H7 (cell line): ENCODE measurements around the gene LYSMD4. TPM values are rescaled to one million over a fixed set of nuclear protein-coding genes. Genes with fewer than 3 reads are reported as not detected.

Experiments
- DNase-seq: peaks from one replicate; pipeline ENCODE4 v3.0.0; 2012
- H3K27me3 ChIP-seq: 2 replicates; pipeline ENCODE4 v1.6.0; 2011; ENCODE audit warnings: mild to moderate bottlenecking, low read length; ENCODE audit not compliant: control insufficient read depth, insufficient read depth
- H3K36me3 ChIP-seq: replicated peaks from 2 replicates; pipeline ENCODE4 v1.5.1; 2011; ENCODE audit warnings: low read length; ENCODE audit not compliant: control insufficient read depth, insufficient read depth
- H3K4me3 ChIP-seq: 2 replicates; pipeline ENCODE4 v1.5.1; 2011; ENCODE audit warnings: low read depth, mild to moderate bottlenecking, control low read depth, low read length, moderate library complexity; ENCODE audit not compliant: insufficient read depth
- total RNA-seq: library from RNA; depleted of rRNA; stranded (reverse); fragments of >200 nt; shearing (Covaris generic); gene quantifications from 2 replicates; pipeline ENCODE4 v1.2.3, GENCODE V29; 2014

LYSMD4 gene
- total RNA-seq, 1 experiment from 2014 or later = 6.4 TPM

GRCh38 chr15:99706557-99707303 lies 26.5 kb downstream of the LYSMD4 start:
- no peaks in the 10 kb centered on the region; the same call in 1 of the 2 replicates for H3K36me3 ChIP-seq
- no peak for DNase-seq
- H3K27me3 ChIP-seq = no peaks in the 10 kb centered on the region
- no peak overlapping the region for H3K4me3 ChIP-seq

DNA sequence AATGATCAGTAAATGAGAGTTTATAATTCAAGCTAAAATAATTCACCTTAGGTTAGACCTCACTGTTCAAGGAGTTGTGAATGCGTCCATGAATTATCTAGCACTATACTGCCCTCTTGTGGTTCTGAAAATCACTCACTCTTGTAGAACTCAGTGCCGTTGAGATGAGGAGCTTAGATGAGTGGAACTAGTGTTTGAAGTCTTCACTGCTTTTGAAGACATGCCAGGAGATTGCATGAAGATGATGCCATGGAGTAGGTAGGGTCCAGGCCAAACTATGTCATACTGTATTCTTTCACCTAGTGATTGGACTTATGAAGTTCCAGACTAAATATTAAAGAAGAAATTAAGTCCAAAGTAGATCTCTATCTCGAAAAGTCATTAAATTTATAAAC lies 28.8 kb downstream of the LYSMD4 start:
- no peak overlapping the region for H3K4me3 ChIP-seq
- H3K36me3 ChIP-seq = no peaks in the 10 kb centered on the region
- peak; percentile 62 for DNase-seq
- no peaks in the 10 kb centered on the region for H3K27me3 ChIP-seq

GRCh38 chr15:99703603-99704443 lies 29.4 kb downstream of the LYSMD4 start:
- DNase-seq = no peak
- Histone ChIP-seq H3K4me3 (no peak overlapping the region), H3K27me3 (no peaks in the 10 kb centered on the region), H3K36me3 (no peaks in the 10 kb centered on the region)

- no peak for DNase-seq
These were observed 30.2 kb downstream of the LYSMD4 start for GRCh38 chr15:99702895-99703602.

DNA sequence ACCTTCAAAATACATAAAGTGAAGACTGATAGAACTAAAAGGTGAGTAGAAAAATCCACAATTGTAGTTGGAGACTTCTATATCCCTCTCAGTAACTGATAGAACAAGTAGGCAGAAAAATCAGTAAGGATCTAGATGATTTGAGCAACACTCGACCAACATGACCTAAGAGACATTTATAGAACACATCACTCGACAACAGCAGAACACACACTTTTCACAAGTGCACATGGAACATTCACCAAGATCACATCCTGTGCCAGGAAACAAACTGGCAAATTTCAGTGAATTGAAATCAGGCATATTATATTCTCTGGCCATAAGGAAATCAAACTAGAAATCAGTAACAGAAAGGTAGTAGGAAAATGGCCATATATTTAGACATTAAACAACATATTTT lies 37.1 kb downstream of the LYSMD4 start:
- no peak for DNase-seq
- no peak overlapping the region for H3K4me3 ChIP-seq
- H3K36me3 ChIP-seq = peaks cover 4% of the 10 kb centered on the region
- H3K27me3 ChIP-seq = no peaks in the 10 kb centered on the region

More at GRCh38 chr15:99702895-99703602, 30.2 kb downstream of the LYSMD4 start:
- H3K27me3 ChIP-seq = no peaks in the 10 kb centered on the region
- H3K36me3 ChIP-seq = no peaks in the 10 kb centered on the region
- H3K4me3 ChIP-seq = no peak overlapping the region

DNA sequence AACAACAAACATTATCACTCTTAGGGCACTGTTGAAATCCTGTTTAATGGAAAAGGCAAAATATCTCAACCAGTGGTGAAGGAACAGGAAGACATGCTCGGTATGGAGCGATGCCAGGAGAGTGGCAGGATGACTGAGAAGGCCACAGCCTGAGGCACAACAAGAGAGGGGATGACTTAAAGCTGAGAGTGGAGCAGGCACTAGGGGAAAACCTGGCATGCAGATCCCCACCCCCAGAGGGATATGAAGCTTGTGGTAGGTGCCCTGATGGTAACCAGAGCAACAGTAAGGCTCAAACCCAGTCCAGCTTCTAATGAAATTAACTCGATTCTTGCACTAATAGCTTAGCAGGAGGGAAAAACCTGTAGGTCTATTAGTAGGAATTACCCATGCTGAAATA lies 40.4 kb downstream of the LYSMD4 start:
- Histone ChIP-seq H3K4me3 (no peak overlapping the region), H3K27me3 (no peaks in the 10 kb centered on the region), H3K36me3 (peaks cover 4% of the 10 kb centered on the region)
- DNase-seq = no peak

DNA sequence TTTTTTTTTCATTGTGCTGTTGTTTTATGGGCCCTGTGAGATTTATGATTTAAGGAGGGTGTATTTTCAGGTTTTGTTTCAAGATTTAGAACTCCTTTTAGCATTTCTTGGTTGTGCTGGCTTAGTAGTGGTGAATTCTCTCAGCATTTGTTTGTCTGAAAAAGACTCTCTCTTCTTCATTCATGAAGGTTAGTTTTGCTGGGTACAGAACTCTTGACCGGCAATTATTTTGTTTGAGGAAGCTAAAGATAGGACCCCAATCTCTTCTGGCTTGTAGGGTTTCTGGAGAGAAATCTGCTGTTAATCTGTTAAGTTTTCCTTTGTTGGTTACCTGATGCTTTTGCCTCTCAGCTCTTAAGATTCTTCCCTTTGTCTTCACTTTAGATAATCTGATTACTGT lies 46.9 kb downstream of the LYSMD4 start:
- DNase-seq = no peak
- H3K4me3 ChIP-seq = no peak overlapping the region
- H3K27me3 ChIP-seq = no peaks in the 10 kb centered on the region
- no peaks in the 10 kb centered on the region; the same call in 1 of the 2 replicates for H3K36me3 ChIP-seq

DNA sequence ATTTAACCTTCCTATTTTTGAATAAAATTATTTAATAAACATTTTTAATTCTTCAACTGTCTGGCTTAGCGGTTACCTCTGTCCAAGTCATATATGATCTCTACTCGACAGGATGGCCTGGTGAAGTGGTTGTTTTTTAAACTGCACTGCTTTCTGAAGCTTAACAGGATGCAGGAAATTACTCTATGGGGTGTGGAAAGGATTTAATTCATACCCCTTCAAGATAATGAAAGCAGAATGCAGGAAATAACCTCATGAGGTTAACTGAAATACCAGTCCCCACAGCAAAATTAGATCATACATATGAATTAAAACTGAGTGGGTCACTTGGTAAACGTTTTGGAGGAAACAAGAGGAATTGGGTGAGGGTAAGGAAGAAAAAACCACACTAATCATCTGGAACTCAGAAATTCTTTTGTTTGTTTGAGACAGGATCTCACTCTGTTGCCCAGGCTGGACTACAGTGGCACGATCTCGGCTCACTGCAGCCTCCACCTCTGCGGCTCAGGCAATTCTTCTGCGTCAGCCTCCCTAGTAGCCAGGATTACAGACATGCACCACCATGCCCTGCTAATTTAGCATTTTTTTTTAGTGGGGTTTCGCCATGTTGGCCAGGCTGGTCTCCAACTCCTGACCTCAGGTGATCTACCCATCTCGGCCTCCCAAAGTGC lies 50.1 kb downstream of the LYSMD4 start:
- DNase-seq = no peak
- H3K27me3 ChIP-seq = no peaks in the 10 kb centered on the region
- H3K4me3 ChIP-seq = no peak overlapping the region
- no peaks in the 10 kb centered on the region; the same call in none of the 2 replicates for H3K36me3 ChIP-seq

- DNase-seq = no peak
These were observed 50.8 kb downstream of the LYSMD4 start for GRCh38 chr15:99682455-99682854.

DNA sequence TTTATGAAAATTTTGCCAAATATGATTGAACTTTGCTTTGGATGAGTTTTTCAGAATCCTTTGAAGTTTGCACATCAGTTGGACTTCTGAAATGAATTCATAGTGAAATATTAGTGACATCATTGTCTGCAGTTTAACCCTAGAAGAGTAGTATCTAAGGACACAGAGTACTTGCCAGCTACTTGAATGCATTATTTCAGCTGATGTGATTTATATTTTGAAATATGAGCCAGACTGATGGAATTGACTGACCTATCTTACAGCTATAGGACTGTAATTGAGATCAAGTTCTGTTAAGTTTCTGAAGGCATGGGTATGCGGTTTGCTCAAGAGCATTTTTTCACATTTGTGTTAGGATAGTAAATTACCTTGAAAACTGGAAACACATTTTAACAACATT lies 51.2 kb downstream of the LYSMD4 start:
- no peak overlapping the region for H3K4me3 ChIP-seq
- no peaks in the 10 kb centered on the region for H3K27me3 ChIP-seq
- DNase-seq = no peak
- no peaks in the 10 kb centered on the region; the same call in none of the 2 replicates for H3K36me3 ChIP-seq

More at GRCh38 chr15:99682455-99682854, 50.8 kb downstream of the LYSMD4 start:
- Histone ChIP-seq H3K27me3 (no peaks in the 10 kb centered on the region), H3K4me3 (no peak overlapping the region), H3K36me3 (no peaks in the 10 kb centered on the region; the same call in none of the 2 replicates)

DNA sequence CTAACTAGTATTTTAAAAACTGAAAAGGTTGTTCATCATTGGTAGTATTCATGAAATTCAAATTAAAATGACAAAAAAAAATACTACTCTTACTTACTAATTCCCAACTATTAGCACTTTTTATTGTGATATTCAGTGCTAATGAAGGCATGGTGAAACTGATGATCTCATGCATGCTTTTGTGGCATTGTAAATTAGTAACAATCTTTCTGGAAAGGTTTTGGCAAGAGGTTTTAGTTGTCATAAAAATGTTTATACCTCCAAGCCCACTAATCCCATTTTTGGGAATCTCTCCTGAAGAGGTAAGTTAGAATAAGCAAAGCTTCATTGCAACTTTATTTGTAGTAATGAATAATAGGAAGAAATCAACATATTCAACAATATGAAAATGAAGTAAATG lies 53.0 kb downstream of the LYSMD4 start:
- H3K27me3 ChIP-seq = no peaks in the 10 kb centered on the region
- no peak for DNase-seq
- no peaks in the 10 kb centered on the region; the same call in none of the 2 replicates for H3K36me3 ChIP-seq
- no peak overlapping the region for H3K4me3 ChIP-seq

DNA sequence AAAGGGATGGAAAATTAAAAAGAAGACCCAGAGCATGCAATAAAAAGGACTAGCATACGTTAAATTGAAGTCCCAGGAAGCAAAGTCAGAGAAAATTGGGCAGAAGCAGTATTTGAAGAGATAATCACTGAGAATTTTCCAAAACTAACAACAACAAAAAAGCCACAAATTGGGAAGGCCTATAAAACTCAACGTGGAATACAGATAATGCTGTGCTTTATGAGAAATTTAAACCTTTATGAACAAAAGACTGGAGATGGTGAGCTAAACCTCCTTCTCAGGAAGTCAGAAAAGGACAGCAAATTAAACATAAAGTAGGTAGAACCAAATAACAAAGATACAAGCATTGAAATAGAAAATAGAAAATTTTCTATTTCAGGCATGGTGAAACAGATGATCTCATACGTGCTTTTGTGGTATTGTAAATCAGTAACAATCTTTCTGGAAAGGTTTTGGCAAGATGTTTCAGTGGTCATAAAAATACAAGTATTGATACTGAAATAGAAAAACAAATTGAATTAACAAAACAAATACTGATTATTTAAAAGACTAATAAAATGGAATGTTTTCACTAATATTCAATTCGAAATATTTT lies 55.6 kb downstream of the LYSMD4 start:
- no peaks in the 10 kb centered on the region for H3K27me3 ChIP-seq
- H3K4me3 ChIP-seq = no peak overlapping the region
- no peaks in the 10 kb centered on the region; the same call in none of the 2 replicates for H3K36me3 ChIP-seq
- no peak for DNase-seq
